Prostate gland (tissue), 2 donors: ENCODE data around the gene SEPTIN2.

ENCODE experiments used
- CTCF ChIP-seq, 4 experiments: fragments of 200-600 bp in 2 of 4; fragments of 450-650 bp in 2 of 4; sonication (generic) in 2 of 4; IDR thresholded peaks; 1 replicate in 3 of 4; 2 replicates in 1 of 4; pipeline ENCODE4 v1.5.1; 2016 to 2019; ENCODE audit warnings: antibody characterized with exemption in 4 of 4, mild to moderate bottlenecking in 2 of 4, moderate library complexity in 2 of 4
- POLR2A ChIP-seq: fragments of 450-650 bp; IDR thresholded peaks from one replicate; pipeline ENCODE4 v1.6.1; 2016; ENCODE audit warnings: antibody characterized with exemption, mild to moderate bottlenecking

GRCh38 chr2:241359481-241360045 is 43.8 kb downstream of the SEPTIN2 start:
- TF ChIP-seq CTCF (IDR thresholded peaks at IDR 0.05) = no peak
- TF ChIP-seq POLR2A = no peak
